Measurements from ENCODE around the gene NUCB1.

- TF ChIP-seq CTCF (IDR thresholded peaks at IDR 0.05) (no peak), POLR2AphosphoS5 (IDR thresholded peaks at IDR 0.05) (no peak)
Observed at GRCh38 chr19:48887861-48888612, 12.1 kb upstream of the NUCB1 start.
